Activated naive CD4-positive, alpha-beta T cell treated with anti-CD3 and anti-CD28 coated beads, Interleukin-2, amount 50 U/mL, for 24 hours (primary cell): ENCODE measurements around the gene SLC25A19.
A peak's percentile ranks its signal among the peaks of the same experiment; 100 is the strongest.

Source experiments
- H3K27ac Mint-ChIP-seq: one replicate; pipeline ENCODE4 v1.8.0; 2021; ENCODE audit warnings: mild to moderate bottlenecking, mixed read lengths
- H3K27me3 Mint-ChIP-seq: one replicate; pipeline ENCODE4 v1.8.0; 2021; ENCODE audit warnings: mixed read lengths
- H3K36me3 Mint-ChIP-seq: one replicate; pipeline ENCODE4 v1.8.0; 2021; ENCODE audit warnings: mixed read lengths
- H3K4me1 Mint-ChIP-seq: one replicate; pipeline ENCODE4 v1.8.0; 2021; ENCODE audit warnings: mixed read lengths
- H3K4me3 Mint-ChIP-seq: one replicate; pipeline ENCODE4 v1.8.0; 2021; ENCODE audit warnings: mild to moderate bottlenecking, mixed read lengths
- H3K9me3 Mint-ChIP-seq: one replicate; pipeline ENCODE4 v1.8.0; 2021; ENCODE audit warnings: mixed read lengths

The SLC25A19 gene

GRCh38 chr17:75289115-75289831 is at the start of gene SLC25A19:
Gene SLC25A19 (minus strand): TSS chr17:75289433. CDS start chr17:75286764, 2,669 bp downstream.
- peaks cover 3% of the 10 kb centered on the region for H3K36me3 Mint-ChIP-seq
- peaks cover 11% of the 10 kb centered on the region for H3K4me1 Mint-ChIP-seq
- no peaks in the 10 kb centered on the region for H3K27me3 Mint-ChIP-seq
- no peaks in the 10 kb centered on the region for H3K9me3 Mint-ChIP-seq
- H3K27ac Mint-ChIP-seq = peak within 1 kb of the TSS; percentile 100
- H3K4me3 Mint-ChIP-seq = peak within 1 kb of the TSS; percentile 100

GRCh38 chr17:75338335-75338734 is 49.1 kb upstream of the SLC25A19 start:
- Mint-ChIP-seq H3K27ac (peak overlapping the region; percentile 95), H3K36me3 (peaks cover 2% of the 10 kb centered on the region), H3K27me3 (no peaks in the 10 kb centered on the region), H3K4me1 (peaks cover 81% of the 10 kb centered on the region), H3K4me3 (peak overlapping the region; percentile 82), H3K9me3 (no peaks in the 10 kb centered on the region)

- Mint-ChIP-seq H3K9me3 (no peaks in the 10 kb centered on the region), H3K27me3 (no peaks in the 10 kb centered on the region), H3K4me1 (peaks cover 74% of the 10 kb centered on the region), H3K27ac (peak overlapping the region; percentile 59), H3K4me3 (no peak overlapping the region), H3K36me3 (peaks cover 2% of the 10 kb centered on the region)
Measured at GRCh38 chr17:75335315-75335714, 46.1 kb upstream of the SLC25A19 start.

- H3K27me3 Mint-ChIP-seq = no peaks in the 10 kb centered on the region
- H3K9me3 Mint-ChIP-seq = no peaks in the 10 kb centered on the region
- no peaks in the 10 kb centered on the region for H3K36me3 Mint-ChIP-seq
- H3K27ac Mint-ChIP-seq = peak overlapping the region; percentile 59
- peaks cover 69% of the 10 kb centered on the region for H3K4me1 Mint-ChIP-seq
- H3K4me3 Mint-ChIP-seq = no peak overlapping the region
Measured at GRCh38 chr17:75334723-75335122, 45.5 kb upstream of the SLC25A19 start.

DNA sequence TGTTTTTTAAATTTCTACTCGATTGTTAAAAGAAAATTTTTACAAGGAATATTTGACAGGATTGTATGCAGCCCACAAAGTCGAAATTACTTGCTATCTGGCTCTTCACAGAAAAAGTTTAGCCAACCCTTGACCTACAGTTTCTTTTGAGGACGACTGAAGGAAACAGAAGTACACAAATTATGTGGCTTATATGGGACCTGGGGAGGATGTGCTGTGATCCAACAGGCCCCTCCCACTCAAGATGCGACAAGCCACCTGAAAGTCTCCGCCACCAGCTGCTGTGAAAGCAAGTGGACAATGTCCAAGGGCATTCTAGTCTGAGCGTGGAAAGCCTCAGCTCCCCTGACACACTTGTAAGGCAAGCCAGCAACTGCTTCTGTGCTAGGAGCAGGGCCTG is 42.4 kb upstream of the SLC25A19 start:
- H3K27me3 Mint-ChIP-seq = no peaks in the 10 kb centered on the region

GRCh38 chr17:75327757-75328156 is 38.5 kb upstream of the SLC25A19 start:
- peaks cover 2% of the 10 kb centered on the region for H3K36me3 Mint-ChIP-seq
- peaks cover 51% of the 10 kb centered on the region for H3K4me1 Mint-ChIP-seq
- H3K9me3 Mint-ChIP-seq = no peaks in the 10 kb centered on the region
- H3K27me3 Mint-ChIP-seq = no peaks in the 10 kb centered on the region
- H3K4me3 Mint-ChIP-seq = no peak overlapping the region
- H3K27ac Mint-ChIP-seq = peak overlapping the region; percentile 41

More for the DNA sequence above, 42.4 kb upstream of the SLC25A19 start:
- Mint-ChIP-seq H3K27ac (peak overlapping the region; percentile 8), H3K4me1 (peaks cover 61% of the 10 kb centered on the region), H3K4me3 (peak overlapping the region; percentile 39), H3K9me3 (no peaks in the 10 kb centered on the region), H3K36me3 (no peaks in the 10 kb centered on the region)

DNA sequence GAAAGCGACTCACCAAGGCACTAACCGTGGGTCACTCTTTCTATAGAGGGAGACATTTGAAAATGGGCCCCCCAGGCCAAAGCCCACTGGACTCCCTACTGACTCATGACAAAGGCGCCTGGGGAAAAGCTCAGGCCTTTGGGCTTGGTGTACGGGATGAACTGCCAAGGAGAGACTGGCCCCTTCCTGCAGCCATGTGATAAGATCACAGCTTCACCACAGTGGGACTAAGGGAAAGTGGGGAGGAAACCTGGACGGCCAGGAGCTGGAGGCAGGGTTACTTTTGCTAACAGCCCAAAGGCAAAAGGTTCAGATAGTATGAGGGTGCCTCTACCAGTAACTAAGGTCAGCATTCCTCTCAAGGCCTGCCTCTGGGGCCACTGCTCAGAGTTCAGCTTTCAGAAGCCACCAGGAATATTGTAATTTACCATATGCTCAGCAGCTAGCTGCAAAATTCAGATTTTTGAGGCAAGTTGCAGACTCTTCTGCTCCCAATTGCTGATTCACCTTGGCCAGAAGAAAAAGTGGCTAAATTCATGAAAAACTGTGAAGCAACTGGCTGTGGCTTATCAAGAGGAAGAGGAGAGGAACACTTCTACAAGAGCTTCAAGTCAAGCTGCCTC is 37.1 kb upstream of the SLC25A19 start:
- peaks cover 2% of the 10 kb centered on the region for H3K36me3 Mint-ChIP-seq
- H3K4me3 Mint-ChIP-seq = no peak overlapping the region
- peaks cover 39% of the 10 kb centered on the region for H3K4me1 Mint-ChIP-seq
- H3K27me3 Mint-ChIP-seq = no peaks in the 10 kb centered on the region
- peak overlapping the region; percentile 59 for H3K27ac Mint-ChIP-seq
- H3K9me3 Mint-ChIP-seq = no peaks in the 10 kb centered on the region

DNA sequence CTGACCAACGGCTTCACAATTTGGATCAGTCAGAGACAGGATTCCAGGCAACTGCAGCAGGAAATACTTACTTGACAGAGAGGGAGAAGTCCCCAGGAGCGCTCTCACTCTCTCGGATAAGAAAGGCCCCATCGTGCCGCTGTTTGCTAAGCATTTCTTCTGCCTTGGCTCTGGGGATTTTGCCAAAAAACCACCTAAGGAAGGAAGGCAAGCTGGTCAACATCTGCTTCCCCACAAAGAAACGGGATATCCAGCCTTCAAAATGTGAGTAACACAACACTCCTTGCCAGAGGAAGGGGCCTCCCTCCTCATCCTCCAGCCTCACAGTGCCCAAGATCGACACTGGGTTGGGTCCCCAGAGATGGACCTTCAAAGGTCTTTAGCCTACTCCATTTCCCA is 36.6 kb upstream of the SLC25A19 start:
- Mint-ChIP-seq H3K36me3 (peaks cover 2% of the 10 kb centered on the region), H3K4me1 (peaks cover 36% of the 10 kb centered on the region), H3K4me3 (no peak overlapping the region), H3K9me3 (no peaks in the 10 kb centered on the region), H3K27ac (peak overlapping the region; percentile 59), H3K27me3 (no peaks in the 10 kb centered on the region)

- peaks cover 36% of the 10 kb centered on the region for H3K4me1 Mint-ChIP-seq
- H3K4me3 Mint-ChIP-seq = no peak overlapping the region
- H3K36me3 Mint-ChIP-seq = peaks cover 5% of the 10 kb centered on the region
- H3K9me3 Mint-ChIP-seq = no peaks in the 10 kb centered on the region
- no peaks in the 10 kb centered on the region for H3K27me3 Mint-ChIP-seq
- peak overlapping the region; percentile 55 for H3K27ac Mint-ChIP-seq
Measured at GRCh38 chr17:75325348-75325747, 36.1 kb upstream of the SLC25A19 start.

DNA sequence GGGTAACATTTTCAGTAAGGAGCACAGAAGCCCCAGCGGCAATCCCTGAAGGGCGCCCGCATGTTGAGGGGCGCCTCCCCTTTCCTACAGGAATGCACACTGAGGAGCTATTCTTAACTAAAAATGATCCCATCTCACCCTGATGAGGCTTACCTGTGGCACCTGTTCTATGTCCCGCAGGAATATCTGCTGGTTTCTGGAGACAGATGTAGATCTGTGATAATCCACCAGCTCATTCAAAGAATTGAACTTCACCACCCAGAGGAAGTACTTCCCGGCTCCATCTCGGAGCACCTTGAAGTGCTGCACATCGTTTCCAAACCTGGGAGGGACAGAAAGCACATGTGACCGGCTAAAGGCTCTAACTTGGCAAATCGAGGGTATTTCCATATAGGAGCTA is 32.3 kb upstream of the SLC25A19 start:
- H3K4me3 Mint-ChIP-seq = no peak overlapping the region

GRCh38 chr17:75319904-75320691 is 30.9 kb upstream of the SLC25A19 start:
- peaks cover 13% of the 10 kb centered on the region for H3K4me1 Mint-ChIP-seq
- H3K27ac Mint-ChIP-seq = no peak overlapping the region
- H3K36me3 Mint-ChIP-seq = peaks cover 5% of the 10 kb centered on the region
- H3K9me3 Mint-ChIP-seq = no peaks in the 10 kb centered on the region
- no peak overlapping the region for H3K4me3 Mint-ChIP-seq
- H3K27me3 Mint-ChIP-seq = no peaks in the 10 kb centered on the region

More for the DNA sequence above, 32.3 kb upstream of the SLC25A19 start:
- H3K9me3 Mint-ChIP-seq = no peaks in the 10 kb centered on the region
- H3K36me3 Mint-ChIP-seq = peaks cover 5% of the 10 kb centered on the region
- H3K27me3 Mint-ChIP-seq = no peaks in the 10 kb centered on the region
- H3K4me1 Mint-ChIP-seq = peaks cover 20% of the 10 kb centered on the region
- H3K27ac Mint-ChIP-seq = no peak overlapping the region

GRCh38 chr17:75318615-75319222 is 29.5 kb upstream of the SLC25A19 start:
- Mint-ChIP-seq H3K9me3 (no peaks in the 10 kb centered on the region), H3K4me3 (no peak overlapping the region), H3K27ac (peak overlapping the region; percentile 76), H3K27me3 (no peaks in the 10 kb centered on the region), H3K4me1 (peaks cover 15% of the 10 kb centered on the region), H3K36me3 (peaks cover 5% of the 10 kb centered on the region)

DNA sequence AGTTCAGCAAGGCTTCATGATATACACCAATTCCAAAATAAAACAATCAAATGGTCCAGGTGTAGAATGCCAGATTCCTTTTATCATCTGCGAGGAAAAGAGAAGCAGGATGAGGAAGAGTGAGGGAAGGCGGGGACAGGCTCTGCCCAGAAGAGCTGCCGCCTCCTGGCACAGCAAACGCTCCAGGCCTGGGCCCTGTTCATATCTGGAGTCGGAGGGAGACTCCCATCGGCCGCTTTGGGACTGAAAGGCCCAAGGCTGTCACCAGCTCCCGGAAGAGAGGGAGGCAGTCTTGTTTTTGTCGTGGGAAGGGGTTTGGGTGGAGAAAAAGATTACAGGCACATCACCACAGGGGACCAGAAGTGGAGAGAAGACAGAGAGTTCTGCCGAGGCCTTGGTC is 29.0 kb upstream of the SLC25A19 start:
- Mint-ChIP-seq H3K36me3 (peaks cover 5% of the 10 kb centered on the region), H3K27ac (peak overlapping the region; percentile 76), H3K4me1 (peaks cover 13% of the 10 kb centered on the region), H3K4me3 (no peak overlapping the region), H3K27me3 (no peaks in the 10 kb centered on the region), H3K9me3 (no peaks in the 10 kb centered on the region)

GRCh38 chr17:75317671-75318070 is 28.4 kb upstream of the SLC25A19 start:
- Mint-ChIP-seq H3K4me1 (peaks cover 11% of the 10 kb centered on the region), H3K36me3 (peaks cover 4% of the 10 kb centered on the region), H3K27ac (peak overlapping the region; percentile 60), H3K9me3 (no peaks in the 10 kb centered on the region), H3K27me3 (no peaks in the 10 kb centered on the region), H3K4me3 (no peak overlapping the region)

- H3K9me3 Mint-ChIP-seq = no peaks in the 10 kb centered on the region
- peaks cover 18% of the 10 kb centered on the region for H3K4me1 Mint-ChIP-seq
- H3K27me3 Mint-ChIP-seq = no peaks in the 10 kb centered on the region
- peak overlapping the region; percentile 59 for H3K27ac Mint-ChIP-seq
- no peak overlapping the region for H3K4me3 Mint-ChIP-seq
- H3K36me3 Mint-ChIP-seq = peaks cover 4% of the 10 kb centered on the region
Measured at GRCh38 chr17:75316253-75316652, 27.0 kb upstream of the SLC25A19 start.
